HG03196 (cell line): ENCODE data around the gene VANGL2.

Source experiments
- ATAC-seq: cut with Tn5 transposase; IDR thresholded peaks from one replicate; pipeline ENCODE4 v1.9.1; 2021; ENCODE audit not compliant: unreplicated experiment

Gene VANGL2

GRCh38 chr1:160455153-160455517, 54.8 kb downstream of the VANGL2 start:
- ATAC-seq: no peak

DNA sequence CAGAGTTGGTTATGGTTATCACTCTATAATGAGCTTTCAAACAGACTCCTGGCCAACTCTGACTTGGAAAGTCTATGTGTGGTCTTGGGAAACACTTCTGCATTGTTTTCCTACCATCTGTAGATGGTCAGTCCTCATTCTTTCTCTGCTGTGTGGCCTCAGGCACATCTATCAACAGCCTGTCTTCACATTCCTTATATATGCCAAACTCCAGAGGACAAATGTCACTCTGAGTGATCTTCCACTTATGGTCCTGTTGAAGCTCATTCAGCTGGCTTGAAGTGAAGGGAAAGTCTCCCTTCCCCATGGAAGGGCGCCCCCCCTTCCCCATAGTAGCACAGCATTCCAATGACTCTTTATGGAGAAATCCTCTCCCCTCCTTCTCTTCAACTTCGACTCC, 58.7 kb downstream of the VANGL2 start:
- ATAC-seq: no peak

GRCh38 chr1:160459687-160460086, 59.3 kb downstream of the VANGL2 start:
- no peak for ATAC-seq

DNA sequence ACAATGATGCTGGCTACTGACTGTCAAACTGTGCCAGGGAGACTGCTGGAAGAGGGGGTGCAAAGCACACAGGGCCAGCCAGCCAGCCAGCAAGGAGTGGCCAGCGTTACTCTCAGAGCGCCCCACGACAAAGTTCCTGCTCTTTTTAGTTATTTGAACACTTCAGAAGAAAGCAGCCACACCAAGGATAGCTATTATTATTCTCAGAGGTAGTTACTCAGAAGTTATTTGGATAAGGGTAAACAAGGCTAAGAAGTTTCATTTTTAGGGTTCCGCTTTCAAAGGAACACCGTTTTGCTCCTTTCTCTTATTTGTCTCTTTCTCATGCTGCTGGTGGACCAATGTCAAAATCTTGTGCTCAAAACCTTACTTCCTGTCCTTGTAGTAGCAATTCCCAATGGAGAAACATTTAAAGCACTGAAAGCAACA, 59.9 kb downstream of the VANGL2 start:
- no peak for ATAC-seq

- no peak for ATAC-seq
Measured at GRCh38 chr1:160460683-160461287, 60.4 kb downstream of the VANGL2 start.

DNA sequence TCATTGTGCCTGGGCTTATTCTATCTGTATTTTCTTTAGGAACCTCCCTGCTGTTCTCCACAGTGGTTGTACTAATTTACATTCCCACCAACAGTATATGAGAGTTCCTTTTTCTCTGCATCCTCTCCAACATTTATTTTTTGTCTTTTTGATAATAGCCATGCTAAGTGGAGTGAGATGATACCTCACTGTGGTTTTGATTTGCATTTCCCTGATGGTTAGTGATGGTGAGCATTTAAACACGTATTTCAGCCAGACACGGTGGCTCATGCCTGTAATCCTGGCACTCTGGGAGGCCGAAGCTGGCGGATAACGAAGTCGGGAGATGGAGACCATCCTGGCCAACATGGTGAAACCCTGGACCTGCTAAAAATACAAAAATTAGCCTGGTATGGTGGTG, 64.8 kb downstream of the VANGL2 start:
- ATAC-seq: no peak

DNA sequence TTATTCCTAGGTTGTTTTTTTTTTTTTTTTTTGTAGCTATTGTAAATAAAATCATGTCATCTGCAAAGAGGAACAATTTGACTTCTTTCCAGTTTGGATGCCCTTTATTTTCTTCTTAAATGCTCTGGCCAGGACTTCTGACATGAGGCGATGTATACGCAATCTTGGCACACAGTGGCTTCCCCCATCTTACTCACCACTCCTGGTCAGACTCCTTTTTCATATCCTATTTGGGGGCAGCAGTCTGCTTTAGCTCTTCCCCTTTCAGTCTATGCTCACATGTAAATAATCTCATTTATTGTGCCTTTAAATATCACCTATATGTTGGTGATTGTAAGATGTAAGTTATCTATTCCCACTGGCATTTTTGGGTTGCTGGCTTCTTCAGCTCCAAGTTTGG, 66.6 kb downstream of the VANGL2 start:
- ATAC-seq: no peak

- no peak for ATAC-seq
Measured at GRCh38 chr1:160467576-160467975, 67.2 kb downstream of the VANGL2 start.

- ATAC-seq: no peak
Measured at GRCh38 chr1:160471253-160471652, 70.9 kb downstream of the VANGL2 start.

GRCh38 chr1:160472112-160472511, 71.7 kb downstream of the VANGL2 start:
- ATAC-seq: no peak

DNA sequence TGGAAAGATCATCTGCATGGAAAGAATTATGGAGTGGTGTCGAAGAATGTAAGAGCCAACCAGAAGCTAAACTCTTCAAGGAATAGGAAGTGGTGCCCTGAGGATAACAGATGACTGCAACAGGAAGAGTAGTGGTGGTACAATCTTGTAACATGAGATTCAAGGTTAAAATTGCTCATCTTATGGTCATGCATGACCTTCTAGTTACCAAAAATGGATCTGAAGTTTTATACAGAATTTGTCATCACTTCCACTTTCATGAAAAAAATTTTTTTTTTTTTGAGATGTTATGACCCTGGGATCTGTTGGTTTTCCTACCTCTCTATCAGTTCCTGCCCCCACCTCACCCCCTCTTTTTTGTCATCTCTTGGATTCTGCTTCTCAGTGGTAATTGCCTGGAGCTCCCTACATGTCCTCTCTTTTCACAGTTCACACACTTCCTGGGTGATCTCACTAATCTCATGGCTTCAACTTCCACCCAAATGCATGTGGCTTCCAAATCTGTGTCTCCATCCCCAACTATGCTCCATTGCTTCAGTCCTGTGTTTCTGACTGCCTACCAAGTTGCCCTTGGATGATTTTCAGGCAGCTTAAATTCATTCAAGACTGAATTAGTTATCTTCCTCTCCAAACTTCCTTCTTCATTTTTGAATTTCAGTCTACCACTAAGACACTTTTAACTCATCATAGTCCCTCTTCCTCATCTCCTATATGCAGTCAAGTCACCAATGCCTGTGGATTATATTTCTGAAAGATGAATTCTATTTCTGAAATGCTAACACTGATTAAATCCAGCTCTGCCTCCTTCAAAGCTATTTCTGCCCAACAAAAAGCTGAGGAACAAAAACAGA, 74.3 kb downstream of the VANGL2 start:
- ATAC-seq: peak; percentile 72
